GM12801 (cell line): ENCODE results near the gene RPL28.

Source experiments
- TF ChIP-seq, protein P1 (sequence below): IDR thresholded peaks from one replicate; pipeline ENCODE4 v1.5.1; 2011; ENCODE audit warnings: control low read depth; ENCODE audit not compliant: insufficient read length; ENCODE audit errors: extremely low read depth

The RPL28 gene

DNA sequence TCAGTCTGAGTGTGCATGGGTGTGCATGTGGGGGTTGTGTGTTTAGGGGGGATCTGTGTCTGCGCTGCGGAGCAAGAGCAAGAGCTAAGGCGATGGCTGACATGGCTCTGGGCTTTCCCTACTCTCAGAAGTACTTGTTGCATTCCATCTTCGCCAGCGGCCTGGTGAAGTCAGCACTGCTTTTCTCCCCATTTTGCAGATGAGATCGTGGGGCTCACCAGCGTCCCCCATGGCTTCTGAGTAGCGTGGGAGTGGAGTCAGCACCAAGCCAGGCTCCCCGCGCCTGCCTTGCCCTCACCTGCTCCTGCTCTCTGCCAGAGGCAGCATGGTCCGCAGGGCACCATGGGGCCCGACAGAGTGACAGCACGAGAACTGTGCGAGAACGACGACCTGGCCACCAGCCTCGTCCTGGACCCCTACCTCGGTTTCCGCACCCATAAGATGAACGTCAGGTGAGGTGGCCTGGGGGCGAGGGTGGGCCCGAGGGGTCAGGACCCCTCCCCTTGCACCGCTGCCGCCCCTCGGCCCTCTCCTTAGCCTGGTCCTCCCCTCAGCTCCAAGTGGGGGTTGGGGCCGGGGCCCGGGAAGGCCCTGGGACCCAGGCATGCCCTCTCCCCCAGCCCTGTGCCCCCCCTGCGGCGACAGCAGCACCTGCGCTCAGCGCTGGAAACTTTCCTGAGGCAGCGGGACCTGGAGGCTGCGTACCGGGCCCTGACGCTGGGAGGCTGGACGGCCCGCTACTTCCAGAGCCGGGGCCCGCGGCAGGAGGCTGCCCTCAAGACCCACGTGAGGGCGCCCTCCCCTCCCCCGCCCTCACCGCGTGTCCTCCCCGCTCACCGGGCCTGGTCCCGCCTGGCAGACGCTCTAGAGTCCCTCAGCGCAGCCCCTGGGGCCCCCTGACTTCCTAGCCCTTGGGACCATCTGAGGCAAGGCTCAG, 43.9 kb upstream of the RPL28 start:
- TF ChIP-seq, protein P1, sequence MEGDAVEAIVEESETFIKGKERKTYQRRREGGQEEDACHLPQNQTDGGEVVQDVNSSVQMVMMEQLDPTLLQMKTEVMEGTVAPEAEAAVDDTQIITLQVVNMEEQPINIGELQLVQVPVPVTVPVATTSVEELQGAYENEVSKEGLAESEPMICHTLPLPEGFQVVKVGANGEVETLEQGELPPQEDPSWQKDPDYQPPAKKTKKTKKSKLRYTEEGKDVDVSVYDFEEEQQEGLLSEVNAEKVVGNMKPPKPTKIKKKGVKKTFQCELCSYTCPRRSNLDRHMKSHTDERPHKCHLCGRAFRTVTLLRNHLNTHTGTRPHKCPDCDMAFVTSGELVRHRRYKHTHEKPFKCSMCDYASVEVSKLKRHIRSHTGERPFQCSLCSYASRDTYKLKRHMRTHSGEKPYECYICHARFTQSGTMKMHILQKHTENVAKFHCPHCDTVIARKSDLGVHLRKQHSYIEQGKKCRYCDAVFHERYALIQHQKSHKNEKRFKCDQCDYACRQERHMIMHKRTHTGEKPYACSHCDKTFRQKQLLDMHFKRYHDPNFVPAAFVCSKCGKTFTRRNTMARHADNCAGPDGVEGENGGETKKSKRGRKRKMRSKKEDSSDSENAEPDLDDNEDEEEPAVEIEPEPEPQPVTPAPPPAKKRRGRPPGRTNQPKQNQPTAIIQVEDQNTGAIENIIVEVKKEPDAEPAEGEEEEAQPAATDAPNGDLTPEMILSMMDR: no peak

DNA sequence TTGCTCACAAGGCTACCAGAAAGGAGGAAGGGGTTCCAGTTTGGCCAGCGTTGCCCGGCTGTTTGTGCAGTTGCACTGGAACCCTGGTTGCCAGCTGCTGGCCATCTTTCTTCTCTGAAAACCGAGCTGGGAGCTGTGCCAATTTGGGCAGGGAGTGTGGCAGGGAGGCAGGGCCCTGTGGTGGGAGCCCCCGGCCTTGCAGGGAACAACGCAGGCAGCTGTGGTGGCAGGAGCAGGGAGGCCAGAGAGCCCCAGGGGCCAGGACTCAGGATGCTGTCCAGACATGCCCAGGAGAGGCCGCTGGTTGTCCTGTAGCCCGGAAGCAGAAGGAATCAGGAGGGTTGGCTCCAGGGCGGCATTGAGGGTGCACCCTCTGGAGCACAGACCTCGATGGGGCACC, 41.3 kb upstream of the RPL28 start:
- TF ChIP-seq, protein P1: no peak

DNA sequence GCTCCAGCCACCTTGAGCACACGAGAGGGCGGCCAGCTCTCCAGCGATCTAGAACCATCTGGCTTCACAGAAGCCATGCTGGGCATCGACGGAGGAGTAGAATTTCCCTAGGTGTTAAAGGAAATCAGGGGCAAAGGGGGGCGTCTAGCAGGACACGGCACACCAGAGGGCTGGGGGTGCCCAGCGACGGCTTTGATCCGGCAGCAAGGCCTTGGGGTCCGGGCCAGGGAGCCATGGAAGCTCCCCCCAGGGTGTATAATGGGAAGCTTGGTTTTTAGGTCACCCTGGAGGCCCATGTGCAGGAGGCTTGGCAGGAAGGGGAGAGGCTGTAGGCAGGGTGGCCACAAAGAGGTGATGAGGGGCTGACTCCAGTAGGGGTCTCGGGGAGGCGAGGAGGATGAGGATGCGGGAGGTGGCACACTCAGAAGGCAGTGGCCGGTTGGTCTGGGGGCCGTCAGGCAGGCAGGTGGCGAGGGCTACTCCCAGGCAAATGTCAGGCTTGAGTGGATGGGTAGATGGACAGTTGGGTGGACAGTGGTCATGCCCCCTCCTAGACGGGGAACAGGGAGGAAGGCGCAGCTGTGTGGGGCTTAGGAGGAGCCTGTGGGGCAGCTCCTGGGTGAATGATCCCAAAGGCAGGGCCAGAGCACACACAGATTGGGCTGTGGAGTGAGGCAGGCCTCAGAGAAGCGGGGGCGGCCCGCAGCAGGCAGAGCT, 40.5 kb upstream of the RPL28 start:
- TF ChIP-seq, protein P1: no peak

DNA sequence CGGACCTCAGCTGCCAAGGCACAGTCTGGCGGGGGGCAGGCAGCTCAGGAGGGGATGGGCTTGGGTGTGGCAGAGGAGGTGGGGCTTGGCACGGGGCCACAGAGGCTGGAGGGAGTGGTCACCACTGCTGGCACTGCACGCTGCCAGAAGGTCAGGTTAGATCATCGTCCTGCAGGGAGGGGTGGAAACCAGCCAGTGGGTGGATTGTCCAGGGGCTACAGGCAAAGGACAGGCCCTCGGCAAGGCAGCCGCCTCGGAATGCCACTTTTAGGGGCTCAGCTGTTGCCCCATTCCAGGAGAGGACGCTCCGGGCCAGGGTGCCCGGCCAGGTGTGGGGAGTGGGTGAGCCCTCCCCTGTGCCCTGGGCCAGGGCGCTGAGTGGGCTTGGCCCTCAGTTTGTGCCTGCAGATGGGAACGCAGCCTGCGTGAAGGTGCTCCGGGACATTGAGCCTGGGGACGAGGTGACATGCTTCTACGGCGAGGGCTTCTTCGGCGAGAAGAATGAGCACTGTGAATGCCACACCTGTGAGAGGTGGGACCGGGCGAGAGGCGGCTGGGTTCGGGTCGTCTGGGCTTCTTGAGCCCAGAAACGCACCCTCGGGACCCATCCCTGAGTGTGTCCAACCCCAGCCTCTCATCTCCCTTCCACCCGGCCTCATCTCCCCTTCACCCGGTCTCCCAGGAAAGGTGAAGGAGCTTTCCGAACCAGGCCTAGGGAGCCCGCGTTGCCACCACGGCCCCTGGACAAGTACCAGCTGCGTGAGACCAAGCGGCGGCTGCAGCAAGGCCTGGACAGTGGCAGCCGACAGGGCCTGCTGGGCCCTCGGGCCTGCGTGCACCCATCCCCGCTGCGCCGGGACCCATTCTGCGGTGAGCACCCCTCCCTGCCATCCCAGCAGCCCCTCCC, 39.7 kb upstream of the RPL28 start:
- TF ChIP-seq, protein P1: no peak

DNA sequence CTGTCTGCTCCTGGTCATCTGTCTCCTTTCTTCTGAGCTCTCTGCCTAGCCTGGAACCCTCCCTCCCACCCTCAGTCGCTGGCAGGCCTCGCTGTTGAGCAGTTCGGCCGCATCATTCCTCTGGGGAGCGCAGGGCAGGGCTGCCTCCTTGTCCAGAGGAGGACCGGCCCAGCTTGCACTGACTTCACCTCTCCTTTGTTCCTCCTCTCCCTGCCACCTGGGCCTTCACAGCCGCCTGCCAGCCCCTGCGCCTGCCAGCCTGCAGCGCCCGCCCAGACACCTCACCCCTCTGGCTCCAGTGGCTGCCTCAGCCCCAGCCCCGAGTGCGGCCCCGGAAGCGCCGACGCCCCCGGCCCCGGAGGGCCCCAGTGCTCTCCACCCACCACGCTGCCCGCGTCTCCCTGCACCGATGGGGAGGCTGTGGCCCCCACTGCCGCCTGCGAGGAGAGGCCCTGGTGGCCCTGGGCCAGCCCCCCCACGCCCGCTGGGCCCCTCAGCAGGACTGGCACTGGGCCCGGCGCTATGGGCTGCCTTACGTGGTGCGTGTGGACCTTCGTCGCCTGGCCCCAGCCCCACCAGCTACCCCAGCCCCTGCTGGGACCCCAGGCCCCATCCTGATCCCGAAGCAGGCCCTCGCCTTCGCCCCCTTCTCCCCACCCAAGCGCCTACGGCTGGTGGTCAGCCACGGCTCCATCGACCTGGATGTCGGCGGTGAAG, 38.8 kb upstream of the RPL28 start:
- TF ChIP-seq, protein P1: no peak

DNA sequence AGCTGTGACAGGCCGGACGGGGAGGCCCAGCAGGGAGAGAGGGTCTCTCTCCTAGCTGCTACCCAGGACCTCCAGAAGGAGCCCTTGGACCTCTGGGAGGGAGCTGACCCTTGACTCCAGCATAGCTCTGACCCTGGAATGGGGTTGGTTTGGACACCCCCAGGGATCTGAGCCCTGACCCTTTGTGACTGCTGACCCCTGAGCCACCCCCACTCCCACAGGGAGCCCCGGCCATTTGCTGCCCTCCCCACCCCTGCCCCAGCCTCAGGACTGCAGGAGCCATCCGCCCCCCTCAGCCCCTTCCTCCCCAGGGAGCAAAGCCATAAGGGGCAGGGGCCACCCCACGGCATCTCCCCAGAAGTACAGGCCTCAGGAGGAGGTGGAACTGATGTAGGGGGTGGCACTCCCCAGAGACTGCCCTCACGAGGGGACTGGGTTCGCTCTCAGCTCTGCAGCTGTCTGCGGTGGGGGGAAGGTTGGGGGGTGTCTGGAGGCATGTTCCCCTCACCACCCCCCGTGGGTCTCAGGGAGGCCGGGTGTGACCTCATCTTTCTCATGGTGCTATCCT, 38.2 kb upstream of the RPL28 start:
- TF ChIP-seq, protein P1: no peak
